ENCODE measurements around the gene SLX4IP.
A peak's percentile ranks its signal among the peaks of the same experiment; 100 is the strongest.

SLX4IP gene

GRCh38 chr20:10547276-10548114, 112.4 kb downstream of the SLX4IP start:
- no peak for DNase-seq (ENCODE audit: low read depth in 4 of 4, low spot score in 1 of 4)

- no peak for DNase-seq (ENCODE audit: low read depth in 4 of 4, low spot score in 1 of 4)
Observed at GRCh38 chr20:10549511-10549910, 114.4 kb downstream of the SLX4IP start.

GRCh38 chr20:10550204-10551118, 115.4 kb downstream of the SLX4IP start:
- DNase-seq (ENCODE audit: low read depth in 4 of 4, low spot score in 1 of 4): no peak

GRCh38 chr20:10551732-10552724, 116.9 kb downstream of the SLX4IP start:
- peak in 1 of 4 experiments; percentile 4 for DNase-seq (ENCODE audit: low read depth in 4 of 4, low spot score in 1 of 4)

GRCh38 chr20:10553326-10553984, 118.3 kb downstream of the SLX4IP start:
- peak in 2 of 4 experiments; percentile 11 for DNase-seq (ENCODE audit: low read depth in 4 of 4, low spot score in 1 of 4)

GRCh38 chr20:10554285-10554684, 119.2 kb downstream of the SLX4IP start:
- DNase-seq (ENCODE audit: low read depth in 4 of 4, low spot score in 1 of 4): no peak

- DNase-seq (ENCODE audit: low read depth in 4 of 4, low spot score in 1 of 4): no peak
Observed at GRCh38 chr20:10555393-10555792, 120.3 kb downstream of the SLX4IP start.

- no peak for DNase-seq (ENCODE audit: low read depth in 4 of 4, low spot score in 1 of 4)
Observed at GRCh38 chr20:10555865-10556308, 120.8 kb downstream of the SLX4IP start.

- DNase-seq (ENCODE audit: low read depth in 4 of 4, low spot score in 1 of 4): no peak
Observed at GRCh38 chr20:10556519-10557083, 121.5 kb downstream of the SLX4IP start.

- no peak for DNase-seq (ENCODE audit: low read depth in 4 of 4, low spot score in 1 of 4)
Observed at GRCh38 chr20:10557685-10558084, 122.6 kb downstream of the SLX4IP start.

GRCh38 chr20:10558635-10559187, 123.6 kb downstream of the SLX4IP start:
- peak in 1 of 4 experiments; percentile 13 for DNase-seq (ENCODE audit: low read depth in 4 of 4, low spot score in 1 of 4)

GRCh38 chr20:10559266-10559665, 124.2 kb downstream of the SLX4IP start:
- no peak for DNase-seq (ENCODE audit: low read depth in 4 of 4, low spot score in 1 of 4)

- DNase-seq (ENCODE audit: low read depth in 4 of 4, low spot score in 1 of 4): no peak
Observed at GRCh38 chr20:10560686-10561085, 125.6 kb downstream of the SLX4IP start.

- no peak for DNase-seq (ENCODE audit: low read depth in 4 of 4, low spot score in 1 of 4)
Observed at GRCh38 chr20:10561302-10561701, 126.2 kb downstream of the SLX4IP start.

GRCh38 chr20:10562899-10563298, 127.8 kb downstream of the SLX4IP start:
- no peak for DNase-seq (ENCODE audit: low read depth in 4 of 4, low spot score in 1 of 4)

- DNase-seq (ENCODE audit: low read depth in 4 of 4, low spot score in 1 of 4): no peak
Observed at GRCh38 chr20:10563935-10564492, 128.9 kb downstream of the SLX4IP start.

GRCh38 chr20:10565191-10565921, 130.3 kb downstream of the SLX4IP start:
- no peak for DNase-seq (ENCODE audit: low read depth in 4 of 4, low spot score in 1 of 4)

Measured in stimulated activated CD4-positive, alpha-beta T cell treated with anti-CD3 and anti-CD28 coated beads, Interleukin-1b, Interleukin-23, amount 100 ng/mL, for 24 hours (primary cell).